ENCODE results near the gene PPARG.

Gene PPARG

DNA sequence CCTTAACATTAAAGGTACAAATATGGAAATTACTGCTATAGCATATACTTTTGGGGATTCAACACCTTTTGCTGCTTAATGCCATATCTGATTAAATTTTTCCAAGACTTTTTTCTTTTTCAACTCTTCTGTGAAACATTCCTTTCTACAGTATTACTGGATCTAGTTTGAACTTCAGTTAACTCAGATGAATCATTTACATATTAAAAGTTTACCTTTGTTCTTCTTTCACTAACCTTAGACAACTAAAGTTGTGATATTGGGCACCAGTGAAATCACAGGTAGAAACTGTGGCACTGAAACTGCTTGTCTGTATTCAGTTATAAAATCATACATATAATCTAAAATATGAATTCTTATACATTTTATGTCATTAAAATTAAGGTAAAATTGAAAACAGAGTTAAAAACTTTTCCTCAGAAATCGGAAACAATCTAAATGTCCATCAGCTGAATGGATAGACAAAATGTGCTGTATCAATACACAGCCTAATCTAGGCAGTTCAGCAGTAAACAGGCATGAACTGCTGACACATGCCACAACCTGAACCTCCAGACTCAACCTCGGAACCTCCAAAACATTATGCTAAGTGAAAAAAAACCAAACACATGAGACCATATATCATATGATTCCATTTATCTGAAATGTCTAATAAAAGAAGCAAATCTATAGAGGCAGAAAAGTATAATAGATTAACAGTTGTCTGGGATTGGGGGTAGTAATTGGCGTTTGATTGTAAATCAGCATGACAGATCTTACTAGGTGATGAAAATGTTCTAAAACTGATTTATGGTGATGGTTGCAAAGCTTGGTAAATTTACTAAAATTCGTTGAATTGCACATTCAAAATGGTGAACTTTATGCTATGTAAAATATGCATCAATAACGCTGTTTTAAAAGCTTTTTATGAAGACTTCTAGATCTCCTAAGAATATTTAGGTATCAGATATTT is 50.0 kb downstream of the PPARG start:
- DNase-seq (ENCODE audit: insufficient read length): no peak
- TF ChIP-seq POLR2AphosphoS5 (IDR thresholded peaks at IDR 0.05; ENCODE audit: low read depth, low read length) (no peak), POLR2A (IDR thresholded peaks at IDR 0.05; ENCODE audit: low read depth, low read length) (no peak), TAF1 (IDR thresholded peaks at IDR 0.05; ENCODE audit: borderline replicate concordance, low read depth, low read length) (no peak)
- no peak for FAIRE-seq

- DNase-seq (ENCODE audit: insufficient read length) (no peak), FAIRE-seq (no peak)
- TF ChIP-seq POLR2A (IDR thresholded peaks at IDR 0.05; ENCODE audit: low read depth, low read length) (no peak), TAF1 (IDR thresholded peaks at IDR 0.05; ENCODE audit: borderline replicate concordance, low read depth, low read length) (no peak), POLR2AphosphoS5 (IDR thresholded peaks at IDR 0.05; ENCODE audit: low read depth, low read length) (no peak)
Measured at GRCh38 chr3:12339701-12340480, 51.0 kb downstream of the PPARG start.

DNA sequence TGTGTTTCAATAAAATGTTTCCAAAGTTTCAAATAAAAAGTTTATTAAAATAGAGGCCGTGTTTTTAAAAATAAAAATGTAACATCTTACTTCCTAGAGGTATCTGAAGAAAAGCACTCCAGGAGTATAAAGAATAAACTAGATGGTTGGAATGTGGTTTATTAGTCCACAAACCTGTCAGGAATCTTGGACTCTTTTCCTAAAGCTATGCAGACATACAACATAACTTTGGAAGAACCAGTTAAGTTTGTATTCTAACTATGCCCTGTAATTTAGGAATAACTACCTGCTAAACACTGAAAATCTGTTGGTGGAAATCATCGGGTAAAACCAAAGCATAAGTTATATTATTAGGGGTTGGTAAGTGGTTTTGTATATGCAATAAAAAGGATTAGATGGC is 51.6 kb downstream of the PPARG start:
- no peak for FAIRE-seq
- no peak for DNase-seq (ENCODE audit: insufficient read length)
- TF ChIP-seq POLR2AphosphoS5 (IDR thresholded peaks at IDR 0.05; ENCODE audit: low read depth, low read length): no peak
- no peak for TF ChIP-seq POLR2A (IDR thresholded peaks at IDR 0.05; ENCODE audit: low read depth, low read length)
- no peak for TF ChIP-seq TAF1 (IDR thresholded peaks at IDR 0.05; ENCODE audit: borderline replicate concordance, low read depth, low read length)

GRCh38 chr3:12342151-12342550 is 53.3 kb downstream of the PPARG start:
- TF ChIP-seq POLR2A (IDR thresholded peaks at IDR 0.05; ENCODE audit: low read depth, low read length) (no peak), POLR2AphosphoS5 (IDR thresholded peaks at IDR 0.05; ENCODE audit: low read depth, low read length) (no peak), TAF1 (IDR thresholded peaks at IDR 0.05; ENCODE audit: borderline replicate concordance, low read depth, low read length) (no peak)
- FAIRE-seq (no peak), DNase-seq (ENCODE audit: insufficient read length) (no peak)

DNA sequence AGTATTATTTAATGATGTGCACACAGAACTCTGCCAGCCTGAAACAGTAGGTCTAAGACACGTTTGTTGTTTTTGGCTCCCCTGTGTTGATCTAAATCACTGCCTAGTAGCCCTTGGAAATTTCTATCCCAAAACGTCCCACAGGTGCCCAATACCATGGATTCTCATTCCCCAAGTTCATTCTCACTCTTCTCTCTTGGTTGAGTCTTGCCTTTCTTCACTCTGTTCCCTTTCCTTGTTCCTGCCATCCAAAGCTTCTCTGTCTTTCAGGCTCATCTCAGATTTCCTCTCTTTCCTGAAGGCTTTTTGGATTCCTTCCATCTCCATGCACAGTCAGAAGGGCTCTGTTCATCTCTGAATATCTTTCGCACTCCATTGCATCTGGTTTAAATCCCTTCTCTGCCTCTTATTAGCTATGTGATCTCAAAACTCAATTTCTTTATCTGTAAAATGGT is 54.2 kb downstream of the PPARG start:
- TF ChIP-seq TAF1 (IDR thresholded peaks at IDR 0.05; ENCODE audit: borderline replicate concordance, low read depth, low read length): no peak
- TF ChIP-seq POLR2A (IDR thresholded peaks at IDR 0.05; ENCODE audit: low read depth, low read length): no peak
- TF ChIP-seq POLR2AphosphoS5 (IDR thresholded peaks at IDR 0.05; ENCODE audit: low read depth, low read length): no peak
- no peak for FAIRE-seq
- no peak for DNase-seq (ENCODE audit: insufficient read length)

- TF ChIP-seq POLR2A (IDR thresholded peaks at IDR 0.05; ENCODE audit: low read depth, low read length): no peak
- TF ChIP-seq TAF1 (IDR thresholded peaks at IDR 0.05; ENCODE audit: borderline replicate concordance, low read depth, low read length): no peak
- TF ChIP-seq POLR2AphosphoS5 (IDR thresholded peaks at IDR 0.05; ENCODE audit: low read depth, low read length): no peak
- FAIRE-seq: no peak
- DNase-seq (ENCODE audit: insufficient read length): no peak
Measured at GRCh38 chr3:12345141-12345561, 56.3 kb downstream of the PPARG start.

- FAIRE-seq: no peak
- DNase-seq (ENCODE audit: insufficient read length): no peak
Measured at GRCh38 chr3:12345584-12346494, 57.0 kb downstream of the PPARG start.

GRCh38 chr3:12347301-12347700 is 58.4 kb downstream of the PPARG start:
- no peak for FAIRE-seq
- no peak for TF ChIP-seq POLR2A (IDR thresholded peaks at IDR 0.05; ENCODE audit: low read depth, low read length)
- TF ChIP-seq POLR2AphosphoS5 (IDR thresholded peaks at IDR 0.05; ENCODE audit: low read depth, low read length): no peak
- TF ChIP-seq TAF1 (IDR thresholded peaks at IDR 0.05; ENCODE audit: borderline replicate concordance, low read depth, low read length): no peak
- DNase-seq (ENCODE audit: insufficient read length): no peak

More at GRCh38 chr3:12345584-12346494, 57.0 kb downstream of the PPARG start:
- TF ChIP-seq TAF1 (IDR thresholded peaks at IDR 0.05; ENCODE audit: borderline replicate concordance, low read depth, low read length) (no peak), POLR2AphosphoS5 (IDR thresholded peaks at IDR 0.05; ENCODE audit: low read depth, low read length) (no peak), POLR2A (IDR thresholded peaks at IDR 0.05; ENCODE audit: low read depth, low read length) (no peak)

DNA sequence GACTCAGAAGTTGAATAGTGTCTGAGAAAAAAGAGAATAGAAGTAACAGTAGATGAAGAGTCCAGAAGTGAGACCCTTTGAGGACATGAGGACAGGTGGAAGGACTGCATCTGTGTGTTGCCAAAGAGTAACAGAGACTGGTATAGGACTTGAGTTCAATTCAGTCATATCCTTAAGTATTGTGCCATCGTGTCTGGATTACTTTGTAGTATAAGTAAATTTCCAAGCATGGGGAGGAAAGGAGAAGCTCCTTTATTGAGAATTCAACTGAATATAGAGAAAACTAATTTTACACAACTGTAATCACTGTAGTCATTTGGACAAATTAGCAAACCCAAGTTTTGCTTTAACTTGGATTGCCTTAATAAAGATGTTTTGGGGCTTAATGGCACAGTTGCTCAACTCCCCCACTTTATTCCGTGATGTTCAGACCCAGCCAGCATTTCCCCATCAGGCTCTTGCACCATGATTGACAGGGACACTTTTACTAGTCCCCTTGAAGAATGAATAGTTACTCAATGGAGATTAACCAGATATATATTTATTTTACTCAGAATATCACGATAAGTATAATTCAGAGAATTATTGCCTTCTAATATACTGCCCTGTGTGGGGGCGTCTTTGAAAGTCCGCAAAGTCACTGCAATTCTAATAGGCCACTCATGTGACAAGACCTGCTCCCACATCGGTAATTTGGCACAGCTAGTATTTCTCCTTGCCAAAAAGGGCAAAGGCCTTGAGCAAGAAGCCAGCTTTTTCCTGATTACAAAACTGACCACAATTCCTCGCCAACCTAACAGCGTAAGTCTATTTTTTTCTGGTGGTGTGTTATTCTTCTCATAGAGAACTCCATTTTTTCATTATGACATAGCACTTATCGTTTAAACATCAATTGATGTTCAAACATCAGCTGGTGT is 61.3 kb downstream of the PPARG start:
- DNase-seq (ENCODE audit: insufficient read length) (no peak), FAIRE-seq (no peak)
- TF ChIP-seq POLR2AphosphoS5 (IDR thresholded peaks at IDR 0.05; ENCODE audit: low read depth, low read length) (no peak), TAF1 (IDR thresholded peaks at IDR 0.05; ENCODE audit: borderline replicate concordance, low read depth, low read length) (no peak), POLR2A (IDR thresholded peaks at IDR 0.05; ENCODE audit: low read depth, low read length) (no peak)

GRCh38 chr3:12351145-12351544 is 62.3 kb downstream of the PPARG start:
- DNase-seq (ENCODE audit: insufficient read length) (no peak), FAIRE-seq (no peak)
- TF ChIP-seq POLR2AphosphoS5 (IDR thresholded peaks at IDR 0.05; ENCODE audit: low read depth, low read length) (no peak), POLR2A (IDR thresholded peaks at IDR 0.05; ENCODE audit: low read depth, low read length) (no peak)
